Loucy (cell line): ENCODE results near the gene PSME3.

ENCODE experiments used
- CTCF ChIP-seq: fragments of 200-600 bp; sonication (generic); conservative IDR thresholded peaks from 2 replicates; pipeline ENCODE4 v1.5.1; 2014; ENCODE audit warnings: mild to moderate bottlenecking, antibody characterized with exemption, low read length
- EZH2phosphoT487 ChIP-seq: fragments of 200-600 bp; IDR thresholded peaks from 2 replicates; pipeline ENCODE4 v1.6.1; 2018; ENCODE audit warnings: antibody characterized with exemption, mild to moderate bottlenecking, moderate library complexity, borderline replicate concordance

GRCh38 chr17:42817866-42818265 is 15.3 kb upstream of the PSME3 start:
- TF ChIP-seq CTCF (no peak), EZH2phosphoT487 (no peak)
